ENCODE data around the gene HDAC4.

Gene HDAC4

GRCh38 chr2:239393941-239394340, 6.9 kb downstream of the HDAC4 start:
- no peak overlapping the region for H3K4me3 ChIP-seq (ENCODE audit: low read depth, low read length)
- no peaks in the 10 kb centered on the region for H3K9me3 ChIP-seq (ENCODE audit: control insufficient read depth, insufficient read depth, low read depth, low read length)
- no peak for TF ChIP-seq OVOL3 (tag by site-specific recombination; IDR thresholded peaks at IDR 0.05)
- TF ChIP-seq ZNF341 (tag by site-specific recombination; IDR thresholded peaks at IDR 0.05; ENCODE audit: low read depth), result no peak
- no peak for TF ChIP-seq ZNF791 (tag by site-specific recombination; IDR thresholded peaks at IDR 0.05)
- no peak for TF ChIP-seq ZFP69B (tag by site-specific recombination; IDR thresholded peaks at IDR 0.05)
- no peak for TF ChIP-seq ZNF658 (tag by site-specific recombination; IDR thresholded peaks at IDR 0.05)
- TF ChIP-seq ZNF416 (tag by site-specific recombination; IDR thresholded peaks at IDR 0.05), result no peak
- H3K27ac ChIP-seq (ENCODE audit: extremely low read depth, low read depth, low read length), result no peak overlapping the region
- POLR2A ChIA-PET, result no interaction called here
- peaks cover 10% of the 10 kb centered on the region; the same call in 1 of the 2 replicates for H3K4me1 ChIP-seq (ENCODE audit: control insufficient read depth, insufficient read depth, low read length)
- CTCF ChIA-PET, result interaction anchor here (0.6 kb wide), 1 partner anchor 275 kb away, joined by 3 read pairs; no protein-coding TSS in a partner anchor
- no peaks in the 10 kb centered on the region for H3K36me3 ChIP-seq (ENCODE audit: control insufficient read depth in 2 of 2, insufficient read depth in 1 of 2, low read length in 2 of 2)

GRCh38 chr2:239393388-239393940, 7.4 kb downstream of the HDAC4 start:
- CTCF ChIA-PET, result interaction anchor here (0.6 kb wide), 1 partner anchor 21 kb away, joined by 4 read pairs; no protein-coding TSS in a partner anchor
- H3K27ac ChIP-seq (ENCODE audit: extremely low read depth, low read depth, low read length), result no peak overlapping the region

GRCh38 chr2:239392688-239393387, 8.0 kb downstream of the HDAC4 start:
- TF ChIP-seq ZNF571 (tag by site-specific recombination; IDR thresholded peaks at IDR 0.05) (no peak), ZNF521 (tag by site-specific recombination; IDR thresholded peaks at IDR 0.05) (no peak), IKZF3 (tag by site-specific recombination; IDR thresholded peaks at IDR 0.05) (no peak), ZNF660 (tag by site-specific recombination; IDR thresholded peaks at IDR 0.05) (no peak), ZNF518A (tag by site-specific recombination; conservative IDR thresholded peaks at IDR 0.05; ENCODE audit: low read depth) (no peak), ZNF394 (tag by site-specific recombination; IDR thresholded peaks at IDR 0.05; ENCODE audit: borderline replicate concordance) (no peak), ZNF214 (tag by site-specific recombination; IDR thresholded peaks at IDR 0.05; ENCODE audit: borderline replicate concordance) (no peak), TRIM28 (IDR thresholded peaks at IDR 0.05; ENCODE audit: borderline replicate concordance, low read length) (no peak), ZNF654 (tag by site-specific recombination; IDR thresholded peaks at IDR 0.05; ENCODE audit: low read depth) (no peak), ZNF791 (tag by site-specific recombination; IDR thresholded peaks at IDR 0.05) (no peak), ZNF324 (tag by site-specific recombination; IDR thresholded peaks at IDR 0.05) (no peak)
- Histone ChIP-seq H3K36me3 (ENCODE audit: control insufficient read depth in 2 of 2, insufficient read depth in 1 of 2, low read length in 2 of 2) (no peaks in the 10 kb centered on the region), H3K27ac (ENCODE audit: extremely low read depth, low read depth, low read length) (no peak overlapping the region), H3K9me3 (ENCODE audit: control insufficient read depth, insufficient read depth, low read depth, low read length) (no peaks in the 10 kb centered on the region), H3K4me3 (ENCODE audit: low read depth, low read length) (no peak overlapping the region), H3K4me1 (ENCODE audit: control insufficient read depth, insufficient read depth, low read length) (peaks cover 4% of the 10 kb centered on the region; the same call in 1 of the 2 replicates)
- POLR2A ChIA-PET, result no interaction called here
- CTCF ChIA-PET, result interaction anchor here (0.6 kb wide), 1 partner anchor 22 kb away, joined by 4 read pairs; no protein-coding TSS in a partner anchor

More at GRCh38 chr2:239393388-239393940, 7.4 kb downstream of the HDAC4 start:
- Histone ChIP-seq H3K4me1 (ENCODE audit: control insufficient read depth, insufficient read depth, low read length) (peaks cover 6% of the 10 kb centered on the region; the same call in 1 of the 2 replicates), H3K36me3 (ENCODE audit: control insufficient read depth in 2 of 2, insufficient read depth in 1 of 2, low read length in 2 of 2) (no peaks in the 10 kb centered on the region), H3K9me3 (ENCODE audit: control insufficient read depth, insufficient read depth, low read depth, low read length) (no peaks in the 10 kb centered on the region), H3K4me3 (ENCODE audit: low read depth, low read length) (no peak overlapping the region)
- no peak for TF ChIP-seq ZSCAN16 (tag by site-specific recombination; IDR thresholded peaks at IDR 0.05)
- no peak for TF ChIP-seq ZXDB (tag by site-specific recombination; IDR thresholded peaks at IDR 0.05)
- TF ChIP-seq ZNF571 (tag by site-specific recombination; IDR thresholded peaks at IDR 0.05), result no peak
- TF ChIP-seq WT1 (tag by site-specific recombination; IDR thresholded peaks at IDR 0.05), result no peak
- no peak for TF ChIP-seq ZNF639 (tag by site-specific recombination; IDR thresholded peaks at IDR 0.05)
- no peak for TF ChIP-seq ZBTB48 (tag by site-specific recombination; IDR thresholded peaks at IDR 0.05)
- no peak for TF ChIP-seq ZNF48 (tag by site-specific recombination; IDR thresholded peaks at IDR 0.05)
- no peak for TF ChIP-seq KLF10 (tag by site-specific recombination; IDR thresholded peaks at IDR 0.05)
- POLR2A ChIA-PET, result no interaction called here
